NCI-H128 (cell line): ENCODE results near the gene PHAF1.

Experiments used
- DNase-seq: peaks from one replicate; lab custom pipeline; 2025; ENCODE audit not compliant: unreplicated experiment; lab: John Stamatoyannopoulos, UW

PHAF1 gene

DNA sequence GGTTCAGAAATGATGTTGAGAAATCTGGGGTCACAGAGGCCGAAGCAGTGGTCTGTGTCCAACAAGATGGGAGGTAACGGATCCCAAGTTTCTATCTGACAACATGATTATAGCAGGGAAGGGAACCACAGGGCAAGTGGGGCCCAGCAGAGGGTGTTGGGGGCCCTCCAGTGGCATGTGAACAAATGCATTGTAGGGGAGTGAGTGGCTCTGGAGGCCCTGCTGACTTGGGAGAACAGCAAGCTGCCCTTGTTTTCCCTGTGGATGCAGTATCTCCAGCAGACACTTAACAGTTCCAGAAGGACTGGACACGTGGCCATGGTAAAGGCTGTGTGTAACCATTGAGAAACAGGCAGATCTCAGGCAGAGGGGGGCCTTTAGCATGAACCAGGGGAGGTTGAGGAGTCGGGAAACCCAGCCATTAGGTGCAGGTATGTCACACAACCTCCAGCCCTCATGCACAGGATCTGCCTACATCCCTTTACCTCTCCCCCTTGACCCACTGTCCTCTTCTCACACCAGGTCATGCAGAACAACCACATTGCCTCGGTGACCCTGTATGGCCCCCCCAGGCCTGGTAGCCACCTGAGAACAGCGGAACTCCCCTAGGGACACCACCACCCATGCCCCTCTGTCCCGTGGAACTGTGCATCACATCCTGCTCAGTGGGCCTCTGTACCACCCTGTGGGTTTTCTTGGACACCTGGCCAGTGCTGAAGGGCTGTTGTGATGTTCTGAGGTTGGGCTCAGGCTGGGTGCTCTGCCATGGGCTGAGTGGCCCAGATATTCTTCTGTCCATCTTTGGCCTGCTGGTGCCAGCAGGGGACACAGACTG, 37.0 kb downstream of the PHAF1 start:
- no peak for DNase-seq

DNA sequence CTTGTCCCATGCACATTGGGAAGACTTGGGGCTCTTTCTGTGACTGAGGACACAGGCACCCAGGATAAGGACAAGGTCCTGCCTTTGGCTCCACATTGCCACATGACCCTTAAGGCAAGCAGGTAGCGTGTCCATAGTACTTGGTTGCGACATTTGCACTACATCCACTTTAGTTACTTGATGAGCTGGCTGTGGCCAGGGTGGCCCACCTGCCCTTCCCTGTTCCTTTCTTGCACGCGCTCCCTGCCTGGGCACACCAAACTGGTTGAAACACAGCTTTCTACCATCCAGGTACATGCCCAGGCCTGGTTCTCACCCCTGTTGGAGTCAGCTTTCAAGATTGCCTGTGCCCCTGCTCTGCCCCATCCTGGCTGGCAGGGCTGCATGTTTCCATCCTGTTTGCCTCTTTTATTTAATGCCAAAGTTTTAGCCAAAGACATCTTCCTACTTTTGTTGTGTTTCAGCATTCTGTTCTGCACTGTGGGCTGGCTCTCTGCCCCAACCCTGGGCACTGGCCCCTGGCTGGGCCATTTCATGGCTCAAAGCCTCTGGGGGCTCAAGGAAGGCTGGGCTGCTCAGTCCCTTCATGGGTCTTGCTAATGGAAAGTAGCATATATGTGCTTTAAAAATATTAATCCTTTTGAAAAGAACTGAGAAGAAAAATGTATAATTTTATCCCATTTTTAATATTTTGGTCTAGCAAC, 37.8 kb downstream of the PHAF1 start:
- DNase-seq, result no peak

DNA sequence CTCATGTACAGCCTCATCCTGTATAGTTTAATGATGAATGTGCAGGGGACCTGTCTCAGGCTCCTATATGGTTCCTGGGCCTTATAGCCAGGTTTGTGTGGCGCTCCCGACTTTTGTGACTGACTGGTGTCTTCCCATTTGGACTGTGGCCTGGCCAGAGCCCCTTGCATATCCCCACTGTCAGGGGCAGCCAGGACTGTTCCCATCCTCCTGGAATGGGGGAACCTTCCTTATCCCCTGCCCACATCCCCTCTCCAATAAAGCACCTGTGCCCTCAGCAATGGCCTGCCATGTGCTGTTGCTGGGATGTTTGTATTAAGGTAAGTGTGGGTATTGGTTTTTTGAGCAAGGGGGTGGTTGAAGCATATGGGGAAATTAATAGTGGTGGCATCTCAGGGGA, 38.5 kb downstream of the PHAF1 start:
- no peak for DNase-seq

DNA sequence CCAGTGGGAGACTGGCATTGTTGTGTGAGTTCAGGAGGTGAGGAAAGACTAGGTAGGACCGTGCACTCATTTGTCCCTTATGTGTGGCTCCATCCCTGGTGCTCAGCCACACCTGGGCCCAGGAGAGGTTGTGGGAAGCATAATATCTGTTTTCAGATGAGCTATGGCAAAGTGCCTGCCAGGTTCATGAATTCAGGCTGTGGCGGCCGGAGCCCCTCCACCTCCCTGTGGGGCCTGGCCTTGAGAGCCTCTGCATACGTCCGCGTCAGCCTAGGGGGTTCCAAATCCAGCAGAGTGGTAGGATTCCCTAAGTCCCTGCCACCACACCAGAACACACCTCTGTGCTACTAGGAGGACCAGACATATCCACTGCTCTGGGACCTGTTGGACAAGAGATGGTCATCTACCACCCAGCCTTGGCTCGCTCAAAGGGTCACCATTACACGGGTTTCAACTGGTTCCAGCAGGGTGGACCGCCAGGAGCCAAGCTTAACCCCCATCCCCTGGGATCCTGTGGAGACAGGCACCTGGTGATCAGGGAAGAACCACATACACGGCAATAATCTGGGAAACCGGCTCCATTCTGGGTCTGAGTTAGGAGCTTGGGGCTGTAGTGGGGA, 39.0 kb downstream of the PHAF1 start:
- no peak for DNase-seq

DNA sequence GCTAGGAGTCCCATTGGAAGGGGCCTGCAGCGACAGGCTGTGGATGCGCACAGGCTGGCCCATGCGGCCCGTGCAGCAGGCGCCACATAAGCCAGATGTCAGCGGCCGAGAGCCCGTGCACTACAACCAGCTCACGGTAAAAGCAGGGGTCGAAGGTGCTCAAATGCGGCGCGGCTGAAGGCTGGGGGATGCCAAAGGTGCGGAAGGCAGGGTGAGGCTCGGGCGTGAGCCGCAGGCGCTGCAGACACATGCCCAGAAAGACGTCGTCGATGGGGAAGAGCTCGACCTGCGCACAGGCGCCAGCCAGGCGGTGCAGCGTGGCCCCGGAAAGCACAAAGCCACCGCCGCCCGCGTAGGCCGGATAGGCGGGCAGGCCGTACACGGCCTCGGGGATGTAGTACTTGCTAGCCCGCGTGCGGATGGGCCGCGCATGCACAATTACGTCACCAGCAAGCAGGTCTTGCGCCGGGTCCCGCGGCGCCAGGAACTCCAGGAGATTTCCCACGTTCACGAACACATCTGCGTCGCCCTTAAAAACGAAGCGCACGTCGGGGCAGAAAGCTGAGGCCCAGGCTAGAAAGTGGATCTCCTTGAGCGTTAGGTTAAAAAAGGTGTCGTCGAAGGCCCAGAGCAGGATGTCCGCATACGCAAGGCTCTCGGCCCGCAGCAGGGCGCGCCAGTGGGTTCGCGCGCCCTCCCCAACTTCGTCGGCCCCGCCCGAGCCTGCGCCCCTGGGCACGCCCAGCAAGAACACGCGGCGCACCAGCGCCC, 39.7 kb downstream of the PHAF1 start:
- DNase-seq, result no peak

DNA sequence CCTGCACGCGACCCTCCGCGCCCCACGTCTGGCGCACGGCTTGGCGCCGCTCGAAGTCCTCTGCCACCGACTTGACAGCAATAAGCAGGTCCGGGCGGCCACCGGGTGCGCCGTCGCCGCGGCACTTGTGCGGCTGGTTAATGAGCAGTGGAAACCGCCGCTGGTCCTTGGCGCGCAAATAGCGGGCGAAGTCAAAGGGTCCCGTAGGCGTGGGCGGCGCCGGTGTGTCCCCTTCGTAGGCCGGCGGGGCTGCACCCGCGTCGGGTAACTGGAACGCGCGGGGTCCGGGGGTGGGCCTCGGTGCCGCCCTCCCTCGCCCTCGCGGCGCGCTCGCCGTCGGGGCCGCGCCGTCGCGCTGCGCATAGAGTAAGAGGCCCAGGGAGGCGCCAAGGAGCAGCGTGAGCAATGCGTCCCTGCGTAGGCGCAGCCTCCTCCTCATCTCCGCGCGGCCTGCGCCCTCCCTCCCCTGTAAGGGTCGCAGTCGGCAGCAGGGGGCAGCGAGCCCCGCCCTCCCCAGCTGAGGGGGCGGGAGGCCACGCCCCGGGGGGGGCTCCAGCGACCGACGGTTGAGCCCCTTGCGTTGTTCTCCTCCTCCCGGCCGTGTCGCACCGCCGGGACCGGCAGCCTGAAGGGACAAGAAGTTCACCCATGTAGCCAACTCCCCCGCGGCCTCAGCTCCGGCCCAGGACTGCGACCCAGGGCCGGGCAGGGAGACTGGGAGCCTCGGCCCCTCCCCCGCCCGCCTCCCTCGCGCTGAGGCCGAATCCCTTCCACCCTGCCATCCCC, 40.5 kb downstream of the PHAF1 start:
- DNase-seq, result no peak

DNA sequence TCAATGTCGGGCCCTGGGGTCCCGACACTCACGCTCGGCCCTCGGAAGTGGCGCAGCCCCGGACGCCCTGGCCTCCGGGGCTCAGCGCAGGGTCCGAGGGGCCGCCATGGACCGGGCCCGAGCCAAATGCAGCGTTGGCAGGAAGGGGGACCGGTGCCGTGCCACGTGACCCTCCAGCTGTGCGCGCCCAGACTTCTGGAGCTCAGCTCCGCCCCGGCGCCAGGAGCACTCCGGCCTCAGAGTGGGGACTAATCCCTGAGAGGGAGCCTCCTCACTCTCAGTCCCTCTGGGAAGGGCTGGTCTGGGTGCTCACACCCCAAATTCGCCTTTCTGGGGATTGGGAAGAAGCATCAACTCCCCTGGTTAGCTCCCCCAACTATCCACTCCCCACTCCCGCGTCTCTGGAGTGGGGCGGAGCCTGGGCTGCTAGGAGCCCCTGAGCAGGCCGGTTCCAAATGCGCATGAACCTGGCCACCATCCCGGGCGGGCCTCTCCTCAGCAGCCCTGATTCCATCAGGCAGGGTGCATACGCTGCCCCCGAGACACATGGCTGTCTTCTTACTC, 41.2 kb downstream of the PHAF1 start, which contains the start of gene B3GNT9:
TSS of gene B3GNT9 (minus strand) at position 166 of the 564 bp plus-strand sequence. CDS start 513 bp downstream, outside the sequence.
- DNase-seq, result no peak

DNA sequence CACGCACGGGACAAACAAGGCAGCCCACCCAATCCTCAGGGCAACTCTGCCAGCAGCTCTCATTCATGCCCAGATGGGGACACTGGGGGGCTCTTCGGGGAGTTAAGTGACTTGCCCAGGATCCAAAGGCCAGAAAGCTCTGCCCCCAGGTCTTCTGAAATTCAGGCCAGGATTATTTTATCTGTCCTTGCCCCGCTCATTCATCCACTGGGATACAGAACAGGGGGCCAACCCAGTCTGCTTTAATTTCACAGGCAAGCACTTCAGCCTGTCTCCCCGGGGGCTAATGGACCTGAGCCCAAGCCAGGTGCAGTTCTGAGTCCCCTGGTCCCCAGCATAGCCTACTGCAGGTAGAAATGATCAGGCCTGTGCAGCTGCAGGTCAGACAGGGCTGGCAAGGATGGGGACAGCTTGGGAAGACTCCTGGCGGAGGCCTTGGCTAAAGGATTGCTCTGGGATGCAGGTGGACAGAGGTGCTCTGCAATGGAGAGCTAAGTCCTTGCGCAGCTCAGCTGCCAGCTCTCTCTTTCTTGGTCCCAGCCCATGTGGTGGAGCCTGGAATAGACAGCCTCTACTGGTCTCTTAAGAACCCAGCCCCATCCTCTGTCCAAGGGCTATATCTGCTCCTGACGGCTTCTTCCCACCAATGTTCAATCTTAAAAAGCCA, 41.8 kb downstream of the PHAF1 start:
- no peak for DNase-seq

DNA sequence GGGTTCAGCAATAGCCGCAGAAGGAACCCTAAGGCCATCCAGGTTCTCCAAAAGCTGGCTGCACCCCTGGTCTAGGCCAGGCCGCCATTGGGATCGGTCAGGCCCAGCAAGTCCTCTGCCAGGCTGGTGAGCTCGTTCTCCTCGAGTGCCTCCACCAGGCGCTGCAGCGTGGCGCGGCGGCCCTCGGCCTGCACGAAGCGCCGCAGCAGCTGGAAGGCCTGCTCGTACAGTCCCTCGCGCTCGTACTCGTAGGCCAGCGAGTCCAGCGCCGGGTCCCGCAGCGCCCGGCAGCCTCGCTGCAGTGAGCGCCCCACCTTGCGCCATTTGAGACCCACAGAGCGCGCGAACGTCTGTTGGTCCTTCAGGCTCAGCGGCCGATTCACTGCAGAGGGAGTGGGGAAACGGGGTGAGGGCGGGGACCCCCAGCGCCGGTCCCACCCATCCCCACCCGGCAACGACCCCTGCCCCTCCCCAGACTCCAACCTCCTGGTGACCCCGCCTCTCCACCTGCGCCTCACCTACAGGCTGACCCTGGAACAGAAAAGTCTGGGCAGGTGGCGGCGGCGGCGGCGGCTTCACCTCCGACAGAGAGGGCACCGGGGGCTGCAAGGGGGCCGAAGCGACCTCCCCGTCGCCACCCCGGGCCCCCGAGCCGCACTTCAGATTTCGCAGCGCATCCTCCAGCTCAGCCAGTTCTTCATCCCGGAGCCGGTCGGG, 45.0 kb downstream of the PHAF1 start:
- DNase-seq, result no peak

DNA sequence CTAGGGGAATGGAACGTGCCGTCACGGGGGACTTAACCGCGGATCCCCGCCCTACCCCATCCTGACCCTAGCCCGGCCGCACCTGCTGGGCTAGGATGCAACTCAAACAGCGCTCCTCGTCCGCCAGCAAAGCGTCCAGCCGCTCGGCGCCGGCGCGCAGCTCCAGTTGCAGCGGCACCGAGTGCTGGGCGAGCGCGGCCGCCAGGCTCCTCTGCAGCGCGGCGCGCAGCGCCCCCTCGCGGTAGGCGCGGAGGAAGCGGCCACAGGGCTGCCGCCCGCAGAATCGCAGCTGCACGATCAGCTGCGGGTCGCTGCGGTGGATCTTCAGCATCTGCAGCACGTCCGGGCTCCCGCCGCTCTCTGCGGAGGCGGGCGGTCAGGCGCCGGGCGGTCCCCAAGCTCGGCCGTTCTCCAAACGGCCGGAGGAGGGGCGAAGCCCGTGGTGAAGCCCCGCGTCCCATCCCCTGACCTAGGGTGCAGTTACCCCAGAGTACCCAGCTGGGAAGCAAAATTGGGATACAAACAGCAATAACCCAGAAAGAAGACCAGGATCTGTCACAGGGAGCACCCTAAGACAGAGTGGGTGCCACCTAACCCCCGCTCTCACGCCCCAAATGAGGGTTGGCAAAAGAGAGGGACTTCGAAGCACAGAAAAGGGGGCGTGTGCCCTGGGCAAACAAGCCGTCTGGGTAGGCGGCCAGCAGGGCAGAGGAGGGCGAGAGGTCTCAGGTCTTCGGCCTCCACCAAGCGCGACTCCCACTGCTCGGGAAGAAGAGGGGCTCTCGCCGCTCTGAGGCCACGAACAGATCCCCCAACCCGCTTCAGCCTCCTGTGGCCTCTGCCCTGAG, 45.8 kb downstream of the PHAF1 start:
- no peak for DNase-seq

DNA sequence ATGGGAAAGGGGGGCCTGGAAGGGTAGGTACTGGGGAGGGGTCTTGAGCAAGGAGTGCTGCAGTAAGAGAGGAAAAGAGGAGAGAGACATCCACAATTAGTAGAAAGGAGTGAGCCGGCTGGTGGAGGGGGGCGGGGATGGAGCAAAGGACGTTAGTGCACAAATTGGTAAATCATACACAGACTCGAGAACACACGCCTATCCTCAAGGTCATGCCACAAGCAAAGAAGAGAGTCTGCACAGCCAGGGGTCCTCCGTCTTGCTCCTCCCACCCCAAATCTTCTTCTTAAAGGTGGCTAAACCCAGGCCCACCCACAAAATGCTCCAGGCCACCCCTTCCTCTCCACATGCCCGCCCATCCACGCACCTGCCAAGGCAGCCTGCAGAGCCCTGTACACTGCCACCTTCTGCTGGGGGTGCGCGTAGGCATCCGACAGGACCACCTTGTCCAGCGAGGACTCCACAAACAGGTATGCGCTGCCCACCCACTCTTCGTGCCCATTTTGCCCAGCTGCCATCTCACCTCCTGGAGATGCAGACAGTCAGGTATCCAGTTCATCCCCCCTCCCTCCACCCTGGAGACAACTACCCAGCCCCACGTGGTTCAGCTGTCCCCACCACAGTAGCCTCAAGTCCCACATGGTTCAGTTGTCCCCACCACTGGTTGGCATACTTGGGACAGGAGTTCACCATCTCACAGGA, 46.6 kb downstream of the PHAF1 start:
- no peak for DNase-seq

DNA sequence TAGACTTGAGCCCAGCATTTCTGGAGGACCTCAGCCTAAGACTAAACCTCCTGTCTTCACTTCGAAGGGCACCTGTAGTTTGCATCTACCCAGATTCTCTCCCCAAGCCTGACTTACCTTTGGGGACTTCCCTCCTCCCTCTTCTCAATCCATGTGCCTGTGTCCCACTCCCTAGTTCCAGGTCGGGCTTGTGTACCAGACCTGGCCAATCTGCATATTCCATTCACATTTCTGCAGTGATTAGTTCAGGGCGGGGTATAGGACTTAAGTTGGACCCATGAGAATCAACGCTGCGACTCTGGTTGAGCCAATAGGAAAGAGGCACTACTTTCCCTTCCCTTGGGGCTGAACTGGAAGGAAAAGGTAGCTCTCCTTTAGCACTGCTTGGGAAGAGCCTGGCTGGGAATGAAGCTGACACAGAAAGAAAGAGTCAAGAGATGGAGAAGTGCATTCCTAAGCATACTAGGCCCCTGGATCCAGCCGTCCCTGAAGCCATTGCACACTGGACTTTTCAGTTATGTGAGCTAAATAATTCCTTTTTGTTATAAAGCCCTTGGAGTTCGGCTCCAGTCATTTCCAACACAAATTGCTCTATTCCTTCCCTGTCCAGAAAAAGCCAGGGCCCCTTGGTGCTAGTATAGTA, 47.5 kb downstream of the PHAF1 start:
- DNase-seq, result no peak

DNA sequence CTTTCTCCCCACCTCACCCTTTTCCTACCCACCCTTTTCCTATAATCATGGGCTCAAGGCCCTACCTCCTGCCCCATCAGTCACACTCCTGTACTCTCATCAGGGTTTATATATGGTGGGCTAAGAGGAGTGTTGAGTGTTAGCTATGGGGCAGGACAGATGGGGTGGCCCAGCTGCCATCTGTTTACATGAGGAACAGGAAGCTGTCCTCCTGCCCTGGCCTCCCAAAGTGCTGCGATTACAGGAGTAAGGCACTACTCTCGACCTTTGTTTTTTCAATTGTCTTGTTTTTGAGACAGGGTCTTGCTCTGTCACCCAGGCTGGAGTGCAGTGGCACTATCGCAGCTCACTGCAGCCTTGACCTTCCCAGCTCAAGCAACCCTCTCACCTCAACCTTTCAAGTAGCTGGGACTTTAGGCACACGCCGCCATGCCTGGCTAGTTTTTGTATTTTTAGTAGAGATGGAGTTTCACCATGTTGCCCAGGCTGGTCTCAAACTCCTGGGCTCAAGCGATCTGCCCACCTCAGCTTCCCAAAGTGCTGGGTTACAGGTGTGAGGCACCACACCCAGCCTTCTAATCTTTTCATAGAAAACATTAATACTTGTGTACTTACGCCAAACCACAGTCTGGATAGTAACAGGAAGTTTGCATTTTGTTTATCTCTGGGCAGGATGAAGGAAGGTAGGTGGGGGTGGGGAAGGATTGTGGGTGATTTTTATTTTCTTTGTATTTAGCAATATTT, 48.3 kb downstream of the PHAF1 start:
- no peak for DNase-seq

DNA sequence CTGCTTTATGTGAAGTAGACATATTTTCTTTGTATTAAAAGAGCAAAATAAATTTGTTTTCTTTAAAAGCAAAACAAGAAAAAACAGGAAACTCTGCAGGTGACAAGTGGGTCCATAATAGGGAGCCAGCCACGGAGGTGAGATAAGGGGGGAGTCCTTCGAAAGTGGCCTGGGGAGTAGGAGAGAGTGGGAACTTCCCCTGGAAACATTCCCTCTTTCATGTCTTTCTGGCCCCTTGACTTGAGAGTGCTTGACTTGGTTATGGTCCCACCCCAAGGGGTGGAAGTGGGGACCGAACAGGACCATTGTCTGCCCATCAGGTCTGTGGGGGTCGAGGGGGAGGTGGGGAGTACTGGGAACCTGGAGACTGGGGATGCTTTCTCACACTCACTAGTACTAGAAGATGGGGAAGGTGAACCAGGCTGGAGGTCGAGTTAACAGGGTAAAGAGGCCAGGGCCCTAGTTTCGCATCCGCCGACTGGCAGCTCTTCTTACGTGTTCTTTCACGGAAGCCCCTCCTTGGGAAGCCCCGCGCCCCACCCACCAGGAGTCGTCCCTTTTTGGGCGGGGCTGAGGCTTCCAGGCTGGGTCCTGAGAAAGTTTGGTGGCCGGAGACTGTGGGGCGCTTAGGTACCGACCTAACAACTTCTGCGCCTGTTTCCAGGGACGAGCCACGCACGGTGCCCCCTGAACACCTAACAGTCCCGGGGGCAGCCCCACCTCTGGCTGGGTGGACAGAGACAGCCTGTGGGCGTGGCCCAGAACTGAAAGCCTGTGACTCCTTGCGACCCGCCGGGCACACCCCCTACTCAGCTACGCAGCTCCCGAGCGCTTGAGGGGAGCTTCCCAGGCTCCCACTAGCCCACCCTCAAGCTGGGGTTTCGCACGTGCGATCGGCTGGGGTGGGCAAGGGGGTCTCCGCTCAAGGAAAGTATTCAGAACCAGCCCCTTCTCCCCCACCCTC, 49.2 kb downstream of the PHAF1 start:
- no peak for DNase-seq

DNA sequence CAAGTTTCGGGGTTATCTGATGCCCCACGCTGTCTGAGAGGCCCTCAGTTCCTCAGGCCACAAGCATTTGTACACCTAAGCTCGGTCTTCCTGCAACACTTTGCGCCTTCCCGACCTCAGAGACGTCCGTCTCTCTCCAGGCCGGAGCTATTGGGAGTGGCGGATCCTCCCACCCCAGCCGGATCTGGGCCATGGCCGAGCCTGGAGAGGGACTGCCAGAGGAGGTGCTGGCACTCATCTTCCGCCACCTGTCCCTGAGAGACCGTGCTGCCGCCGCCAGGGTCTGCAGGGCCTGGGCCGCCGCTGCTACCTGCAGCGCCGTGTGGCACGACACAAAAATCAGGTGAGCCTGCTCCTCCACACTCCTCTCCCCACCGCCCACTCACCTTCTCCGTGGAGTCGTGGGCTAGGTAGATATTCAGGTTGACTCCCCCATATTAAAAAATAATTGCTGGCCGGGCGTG, 51.9 kb downstream of the PHAF1 start:
- no peak for DNase-seq
